Measurements from ENCODE around the gene ZNF618. TPM values are rescaled to one million over a fixed set of nuclear protein-coding genes. Genes with fewer than 3 reads are reported as not detected.

Gene ZNF618
- polyA plus RNA-seq, 1 experiment, result 8.7 TPM

GRCh38 chr9:113943112-113944009, 67.3 kb downstream of the ZNF618 start:
- ChIA-PET POLR2A (no interaction called here), CTCF (interaction anchor here (3.8 kb wide), 1 partner anchor 20 kb away, joined by 17 read pairs; no protein-coding TSS in a partner anchor)
- Histone ChIP-seq H3K9me3 (ENCODE audit: control insufficient read depth, insufficient read depth, low read length) (no peaks in the 10 kb centered on the region), H3K27ac (ENCODE audit: low read depth, low read length) (no peak overlapping the region), H3K4me3 (ENCODE audit: low read depth, low read length) (no peak overlapping the region), H3K27me3 (ENCODE audit: control insufficient read depth, insufficient read depth, low read length) (no peaks in the 10 kb centered on the region)
- TF ChIP-seq CTCF (IDR thresholded peaks at IDR 0.05; ENCODE audit: low read depth, low read length), result no peak
- DNase-seq (ENCODE audit: low read depth, low spot score), result no peak

GRCh38 chr9:113945784-113946183, 69.7 kb downstream of the ZNF618 start:
- Histone ChIP-seq H3K9me3 (ENCODE audit: control insufficient read depth, insufficient read depth, low read length) (no peaks in the 10 kb centered on the region), H3K4me3 (ENCODE audit: low read depth, low read length) (no peak overlapping the region), H3K27ac (ENCODE audit: low read depth, low read length) (no peak overlapping the region), H3K27me3 (ENCODE audit: control insufficient read depth, insufficient read depth, low read length) (no peaks in the 10 kb centered on the region)
- CTCF ChIA-PET, result interaction anchor here (0.8 kb wide), 1 partner anchor 17 kb away, joined by 3 read pairs; no protein-coding TSS in a partner anchor
- no peak for TF ChIP-seq CTCF (IDR thresholded peaks at IDR 0.05; ENCODE audit: low read depth, low read length)
- POLR2A ChIA-PET, result no interaction called here
- DNase-seq (ENCODE audit: low read depth, low spot score), result no peak

DNA sequence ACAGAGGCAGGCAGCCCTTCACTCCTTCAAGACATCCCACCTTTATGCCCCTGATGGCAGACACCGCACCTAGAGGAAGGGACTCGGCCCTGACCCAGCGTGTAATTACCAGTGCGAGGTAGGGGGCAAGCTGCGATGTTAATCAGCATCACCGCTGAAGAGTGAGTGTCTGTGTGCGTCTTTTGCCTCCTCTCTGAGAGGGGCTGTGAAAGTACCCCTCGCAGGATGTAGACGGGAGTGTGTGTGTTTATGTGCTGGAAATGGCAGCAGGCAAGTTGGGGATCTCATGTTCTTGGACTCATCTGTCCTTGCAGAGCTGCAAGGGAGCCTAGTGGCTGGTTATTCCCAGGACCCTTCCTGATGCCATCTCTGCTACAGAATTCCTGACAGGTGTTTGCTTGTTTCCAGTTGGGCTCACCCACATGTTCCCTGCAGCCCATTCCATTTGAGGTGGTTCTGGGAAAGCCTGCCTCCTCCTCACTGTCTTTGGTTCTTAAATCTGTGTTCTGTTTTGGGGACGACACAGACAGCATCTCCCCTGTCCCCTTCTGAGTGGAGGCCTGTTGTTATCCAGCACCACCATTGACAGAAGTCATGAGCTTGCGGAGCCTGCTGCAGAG, 70.5 kb downstream of the ZNF618 start:
- CTCF ChIA-PET, result interaction anchor here (0.8 kb wide), 1 partner anchor 16 kb away, joined by 3 read pairs; no protein-coding TSS in a partner anchor

GRCh38 chr9:113947941-113948340, 71.8 kb downstream of the ZNF618 start:
- DNase-seq (ENCODE audit: low read depth, low spot score), result no peak
- CTCF ChIA-PET, result no interaction called here
- no peak overlapping the region for H3K4me3 ChIP-seq (ENCODE audit: low read depth, low read length)
- no peaks in the 10 kb centered on the region for H3K27me3 ChIP-seq (ENCODE audit: control insufficient read depth, insufficient read depth, low read length)
- H3K27ac ChIP-seq (ENCODE audit: low read depth, low read length), result no peak overlapping the region
- H3K9me3 ChIP-seq (ENCODE audit: control insufficient read depth, insufficient read depth, low read length), result no peaks in the 10 kb centered on the region
- TF ChIP-seq CTCF (IDR thresholded peaks at IDR 0.05; ENCODE audit: low read depth, low read length), result no peak
- POLR2A ChIA-PET, result no interaction called here

More for the DNA sequence above, 70.5 kb downstream of the ZNF618 start:
- Histone ChIP-seq H3K27me3 (ENCODE audit: control insufficient read depth, insufficient read depth, low read length) (no peaks in the 10 kb centered on the region), H3K4me3 (ENCODE audit: low read depth, low read length) (no peak overlapping the region), H3K27ac (ENCODE audit: low read depth, low read length) (no peak overlapping the region), H3K9me3 (ENCODE audit: control insufficient read depth, insufficient read depth, low read length) (no peaks in the 10 kb centered on the region)
- POLR2A ChIA-PET, result no interaction called here
- DNase-seq (ENCODE audit: low read depth, low spot score), result no peak
- no peak for TF ChIP-seq CTCF (IDR thresholded peaks at IDR 0.05; ENCODE audit: low read depth, low read length)
